AG09319 (cell line): ENCODE measurements around the gene FOXK1.

Experiments used
- DNase-seq: peaks from one replicate; pipeline ENCODE4 v3.0.0-alpha.2; 2010; ENCODE audit warnings: low read depth; ENCODE audit errors: extremely low read depth
- TF ChIP-seq, protein P1 (sequence below): IDR thresholded peaks from 2 replicates; pipeline ENCODE4 v1.5.1; 2011; ENCODE audit warnings: low read depth, mild to moderate bottlenecking, inconsistent platforms, low read length, moderate library complexity

FOXK1 gene

DNA sequence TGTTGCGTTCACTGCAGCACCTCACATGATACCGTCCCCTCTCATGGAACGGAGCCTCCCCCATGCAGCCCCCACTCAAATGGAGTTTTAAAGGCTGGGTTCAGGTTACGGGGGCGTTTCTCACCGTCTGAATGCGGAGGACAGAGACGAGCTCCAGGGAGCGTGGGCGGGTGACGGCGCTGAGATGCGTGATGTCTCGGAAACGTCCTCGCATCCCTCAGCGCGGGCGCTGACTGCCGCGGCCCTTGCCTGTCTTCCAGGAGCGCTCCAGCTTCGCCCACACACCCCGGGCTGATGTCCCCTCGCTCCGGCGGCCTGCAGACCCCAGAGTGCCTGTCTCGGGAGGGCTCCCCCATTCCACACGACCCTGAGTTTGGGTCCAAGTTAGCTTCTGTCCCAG lies 76.7 kb downstream of the FOXK1 start:
- no peak for DNase-seq
- TF ChIP-seq, protein P1, sequence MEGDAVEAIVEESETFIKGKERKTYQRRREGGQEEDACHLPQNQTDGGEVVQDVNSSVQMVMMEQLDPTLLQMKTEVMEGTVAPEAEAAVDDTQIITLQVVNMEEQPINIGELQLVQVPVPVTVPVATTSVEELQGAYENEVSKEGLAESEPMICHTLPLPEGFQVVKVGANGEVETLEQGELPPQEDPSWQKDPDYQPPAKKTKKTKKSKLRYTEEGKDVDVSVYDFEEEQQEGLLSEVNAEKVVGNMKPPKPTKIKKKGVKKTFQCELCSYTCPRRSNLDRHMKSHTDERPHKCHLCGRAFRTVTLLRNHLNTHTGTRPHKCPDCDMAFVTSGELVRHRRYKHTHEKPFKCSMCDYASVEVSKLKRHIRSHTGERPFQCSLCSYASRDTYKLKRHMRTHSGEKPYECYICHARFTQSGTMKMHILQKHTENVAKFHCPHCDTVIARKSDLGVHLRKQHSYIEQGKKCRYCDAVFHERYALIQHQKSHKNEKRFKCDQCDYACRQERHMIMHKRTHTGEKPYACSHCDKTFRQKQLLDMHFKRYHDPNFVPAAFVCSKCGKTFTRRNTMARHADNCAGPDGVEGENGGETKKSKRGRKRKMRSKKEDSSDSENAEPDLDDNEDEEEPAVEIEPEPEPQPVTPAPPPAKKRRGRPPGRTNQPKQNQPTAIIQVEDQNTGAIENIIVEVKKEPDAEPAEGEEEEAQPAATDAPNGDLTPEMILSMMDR: no peak

- TF ChIP-seq, protein P1: no peak
- no peak for DNase-seq
Observed at GRCh38 chr7:4759211-4759610, 77.1 kb downstream of the FOXK1 start.

DNA sequence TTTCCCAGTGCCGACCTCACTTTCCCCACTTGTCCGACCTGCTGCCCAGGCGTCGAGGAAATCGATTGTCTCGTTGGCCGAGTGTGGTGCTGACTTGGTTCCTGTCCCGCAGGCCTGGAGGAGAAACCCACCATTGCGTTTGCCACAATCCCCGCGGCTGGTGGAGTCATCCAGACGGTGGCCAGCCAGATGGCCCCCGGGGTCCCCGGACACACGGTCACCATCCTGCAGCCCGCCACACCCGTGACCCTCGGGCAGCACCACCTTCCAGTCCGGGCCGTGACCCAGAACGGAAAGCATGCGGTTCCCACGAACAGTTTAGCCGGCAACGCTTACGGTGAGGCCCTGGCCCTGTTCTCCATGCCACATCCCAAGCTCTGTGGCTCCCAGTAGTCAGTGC lies 78.9 kb downstream of the FOXK1 start:
- TF ChIP-seq, protein P1: no peak
- no peak for DNase-seq

DNA sequence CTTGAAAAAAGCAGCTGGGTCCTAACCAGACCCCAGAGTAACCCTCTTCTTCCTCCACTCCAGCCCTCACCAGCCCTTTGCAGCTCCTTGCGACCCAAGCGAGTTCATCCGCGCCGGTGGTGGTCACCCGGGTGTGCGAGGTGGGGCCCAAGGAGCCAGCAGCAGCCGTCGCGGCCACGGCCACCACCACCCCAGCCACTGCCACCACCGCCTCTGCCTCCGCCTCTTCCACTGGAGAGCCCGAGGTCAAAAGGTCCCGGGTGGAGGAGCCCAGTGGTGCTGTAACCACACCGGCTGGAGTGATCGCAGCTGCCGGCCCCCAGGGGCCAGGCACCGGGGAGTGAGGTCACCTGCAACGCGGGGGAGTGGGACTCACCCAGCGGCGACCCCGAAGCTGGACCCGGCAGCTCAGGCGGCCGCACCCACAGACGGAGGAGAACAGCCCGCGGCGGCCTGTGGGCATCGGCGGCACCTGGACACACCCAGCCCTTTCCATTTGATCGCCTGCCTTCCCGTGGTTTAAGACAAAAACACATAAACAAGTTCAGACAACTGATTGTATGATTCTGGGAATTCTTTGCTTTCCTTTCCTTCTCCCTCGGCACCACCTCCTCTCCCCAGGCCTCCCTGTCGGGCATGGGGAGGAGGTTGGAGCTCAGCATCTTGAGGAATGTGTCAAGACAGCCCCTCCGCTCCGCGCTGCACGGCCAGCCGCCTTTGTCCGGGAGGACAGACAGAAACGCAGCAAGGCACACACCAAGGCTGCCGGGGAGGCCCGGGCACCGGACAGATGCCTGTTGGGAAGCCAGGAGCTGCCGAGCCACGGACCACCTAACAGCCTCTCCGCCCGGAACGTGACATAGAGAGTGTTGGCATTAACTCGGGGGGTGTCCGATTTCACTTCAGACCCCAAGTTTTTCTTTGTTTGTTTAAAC lies 80.3 kb downstream of the FOXK1 start:
- no peak for DNase-seq
- TF ChIP-seq, protein P1: no peak

DNA sequence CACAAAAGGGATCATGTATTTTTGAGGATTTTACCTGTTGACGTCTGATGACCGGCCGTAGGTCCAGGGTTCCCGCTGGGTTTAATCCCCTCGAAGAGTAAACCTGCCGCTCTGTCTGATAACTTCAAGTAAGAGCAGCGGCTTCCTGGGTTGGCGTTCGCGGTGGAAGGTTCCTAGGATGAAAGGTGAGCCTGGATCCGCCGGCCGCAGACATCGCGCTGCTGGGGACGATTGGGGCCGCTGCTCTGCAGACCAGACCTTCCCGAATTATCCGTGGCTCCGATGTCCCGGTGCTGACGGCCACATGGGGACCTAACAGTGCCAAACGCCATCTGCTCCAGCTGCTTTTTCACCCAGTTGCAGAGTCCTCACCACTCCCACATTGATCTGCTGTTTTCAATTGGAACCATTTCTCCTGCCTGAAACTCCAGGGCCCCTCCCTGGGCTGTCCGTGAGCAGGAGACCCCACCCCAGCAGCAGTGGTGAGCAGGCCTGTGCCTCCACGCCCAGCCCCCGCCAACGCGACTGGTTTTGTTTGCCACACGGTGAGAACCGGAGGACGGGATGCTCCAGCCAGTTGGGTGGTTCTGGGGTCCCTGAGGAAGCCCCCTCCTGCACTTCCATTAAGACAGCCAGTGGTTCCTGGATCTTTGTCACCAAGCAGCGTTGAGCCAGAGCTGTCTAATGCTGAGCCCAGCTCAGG lies 81.1 kb downstream of the FOXK1 start:
- TF ChIP-seq, protein P1: no peak
- DNase-seq: no peak

DNA sequence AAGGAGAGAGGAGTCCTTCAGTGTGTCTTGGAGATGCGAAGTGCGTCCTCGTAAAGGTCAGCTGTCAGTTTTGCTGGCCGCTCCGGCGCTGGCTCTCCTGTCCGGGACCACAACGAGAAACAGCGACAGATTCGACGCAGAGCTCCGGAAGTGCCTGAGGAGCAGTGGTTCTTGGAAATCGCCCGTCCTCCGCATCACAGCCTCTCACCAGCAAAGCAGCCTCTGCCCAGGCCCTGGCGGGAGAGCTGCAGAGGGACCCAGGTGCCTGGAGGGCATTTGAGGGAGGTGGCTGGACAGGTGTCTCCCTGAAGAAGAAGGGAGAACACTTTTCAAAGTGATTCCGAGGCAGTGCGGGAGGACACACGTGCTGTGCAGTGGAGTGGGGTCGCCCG lies 81.7 kb downstream of the FOXK1 start:
- TF ChIP-seq, protein P1: no peak

DNA sequence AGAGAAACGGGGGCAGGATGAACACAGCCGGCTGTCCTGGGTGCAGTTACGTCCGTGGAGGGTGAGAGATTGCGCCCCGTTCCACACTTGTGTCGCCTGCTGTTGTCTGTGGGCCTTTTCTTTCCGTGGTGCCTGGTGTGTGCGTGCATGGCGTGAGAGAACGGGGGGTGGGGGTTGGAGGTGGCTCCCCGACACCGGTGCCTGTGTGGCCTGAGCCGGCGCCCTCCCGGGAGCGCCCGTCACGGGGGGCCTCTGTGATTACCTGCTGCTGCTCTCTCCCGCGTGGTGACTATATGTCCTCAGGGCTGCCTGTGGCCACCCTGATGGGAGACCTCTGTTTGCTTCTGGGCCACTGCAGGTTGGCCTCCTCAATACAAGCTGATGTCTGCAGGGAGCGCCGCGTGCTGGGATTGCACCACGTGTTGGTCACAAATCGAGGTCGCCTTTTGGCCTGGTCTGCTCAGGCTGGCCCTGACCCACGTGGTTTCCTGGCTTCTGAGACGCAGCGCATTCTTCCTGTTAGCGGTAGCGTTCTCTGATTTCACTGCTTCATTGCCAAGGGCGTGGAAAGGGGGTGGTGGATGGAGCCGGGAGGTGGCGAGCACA lies 82.4 kb downstream of the FOXK1 start:
- TF ChIP-seq, protein P1: no peak
- DNase-seq: no peak

More for the DNA sequence above, 81.7 kb downstream of the FOXK1 start:
- no peak for DNase-seq
